Tibial nerve (tissue), 4 donors: ENCODE results near the gene PRRT1B. TPM values are rescaled to one million over a fixed set of nuclear protein-coding genes. Genes with fewer than 3 reads are reported as not detected.

ENCODE experiments used
- DNase-seq, 2 donors: peaks; one replicate each; pipeline ENCODE4 v3.0.0-alpha.2; 2019; ENCODE audit warnings: low spot score in 2 of 2
- H3K27ac ChIP-seq, 4 donors: fragments of 200-600 bp; sonication (generic) in 3 of 4; one replicate each; pipeline ENCODE4 v1.5.1; 2017 to 2019; ENCODE audit warnings: mild to moderate bottlenecking in 1 of 4
- H3K27me3 ChIP-seq, 2 donors: fragments of 200-600 bp; sonication (generic) in 1 of 2; one replicate each; pipeline versions ENCODE4 v1.5.1 to v1.6.0; 2017 to 2019
- H3K36me3 ChIP-seq, 3 donors: fragments of 200-600 bp; sonication (generic); one replicate each; pipeline ENCODE4 v1.5.1; 2018 to 2019
- H3K4me1 ChIP-seq, 4 donors: fragments of 200-600 bp; sonication (generic) in 3 of 4; one replicate each; pipeline ENCODE4 v1.5.1; 2017 to 2019
- H3K4me3 ChIP-seq, 4 donors: fragments of 200-600 bp; sonication (generic) in 3 of 4; one replicate each; pipeline ENCODE4 v1.5.1; 2017 to 2019; ENCODE audit warnings: mild to moderate bottlenecking in 1 of 4, moderate library complexity in 1 of 4
- H3K9me3 ChIP-seq, 4 donors: fragments of 200-600 bp; sonication (generic) in 3 of 4; one replicate each; pipeline ENCODE4 v1.5.1; 2017 to 2019
- EP300 ChIP-seq, 2 donors: sonication (generic); formaldehyde crosslinking; IDR thresholded peaks; one replicate each; pipeline ENCODE4 v1.6.1; 2017; ENCODE audit warnings: antibody characterized with exemption in 2 of 2, mild to moderate bottlenecking in 1 of 2
- POLR2A ChIP-seq, 2 donors: fragments of 450-650 bp; IDR thresholded peaks; one replicate each; pipeline ENCODE4 v1.6.1; 2017; ENCODE audit warnings: antibody characterized with exemption in 2 of 2, mild to moderate bottlenecking in 2 of 2, moderate library complexity in 2 of 2
- WGBS, 2 donors: methylation state at CpG; one replicate each; pipeline ENCODE4 v1.1.5; 2018; 5-methylcytosine and 5-hydroxymethylcytosine counted together
- total RNA-seq, 4 donors: library from RNA; depleted of rRNA; stranded (reverse); fragments of >200 nt; gene quantifications; one replicate each; pipeline ENCODE4 v1.1.0, GENCODE V29; 2016
- TF ChIP-seq, protein P1 (sequence below), 5 experiments: fragments of 200-600 bp in 3 of 5; fragments of 450-650 bp in 2 of 5; sonication (generic) in 3 of 5; IDR thresholded peaks; one replicate each; pipeline ENCODE4 v1.5.1; 2016 to 2019; ENCODE audit warnings: antibody characterized with exemption in 5 of 5, mild to moderate bottlenecking in 3 of 5, moderate library complexity in 2 of 5

The PRRT1B gene
- total RNA-seq, 4 donors from 2014 or later: not detected

DNA sequence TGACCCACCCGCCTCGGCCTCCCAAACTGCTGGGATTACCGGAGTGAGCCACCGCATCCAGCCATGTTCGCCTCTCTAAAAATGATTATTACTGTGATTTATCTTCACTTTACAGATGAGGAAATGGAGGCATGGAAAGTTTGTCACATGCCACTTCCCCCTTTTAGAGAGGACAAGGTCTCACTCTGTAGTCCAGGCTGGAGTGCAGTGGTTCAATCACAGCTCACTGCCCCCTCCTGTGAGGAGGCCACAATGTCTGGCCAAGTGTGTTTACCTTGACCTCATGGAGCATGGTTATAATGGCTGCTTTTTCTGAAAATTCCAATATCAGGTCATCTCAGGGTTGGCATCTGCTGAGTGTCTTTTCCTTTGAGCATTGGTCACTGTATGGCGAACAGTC lies 6.7 kb downstream of the PRRT1B start:
- no peak overlapping the region for H3K4me3 ChIP-seq
- H3K36me3 ChIP-seq: no peaks in the 10 kb centered on the region
- peaks cover 0 to 2% (median 0%) of the 10 kb centered on the region in 4 donors for H3K4me1 ChIP-seq
- 67 to 88% methylated on average over 6 of the region's 6 CpGs for WGBS, 2 donors
- TF ChIP-seq EP300 (IDR thresholded peaks at IDR 0.05) (no peak), POLR2A (IDR thresholded peaks at IDR 0.05) (no peak)
- TF ChIP-seq, protein P1, sequence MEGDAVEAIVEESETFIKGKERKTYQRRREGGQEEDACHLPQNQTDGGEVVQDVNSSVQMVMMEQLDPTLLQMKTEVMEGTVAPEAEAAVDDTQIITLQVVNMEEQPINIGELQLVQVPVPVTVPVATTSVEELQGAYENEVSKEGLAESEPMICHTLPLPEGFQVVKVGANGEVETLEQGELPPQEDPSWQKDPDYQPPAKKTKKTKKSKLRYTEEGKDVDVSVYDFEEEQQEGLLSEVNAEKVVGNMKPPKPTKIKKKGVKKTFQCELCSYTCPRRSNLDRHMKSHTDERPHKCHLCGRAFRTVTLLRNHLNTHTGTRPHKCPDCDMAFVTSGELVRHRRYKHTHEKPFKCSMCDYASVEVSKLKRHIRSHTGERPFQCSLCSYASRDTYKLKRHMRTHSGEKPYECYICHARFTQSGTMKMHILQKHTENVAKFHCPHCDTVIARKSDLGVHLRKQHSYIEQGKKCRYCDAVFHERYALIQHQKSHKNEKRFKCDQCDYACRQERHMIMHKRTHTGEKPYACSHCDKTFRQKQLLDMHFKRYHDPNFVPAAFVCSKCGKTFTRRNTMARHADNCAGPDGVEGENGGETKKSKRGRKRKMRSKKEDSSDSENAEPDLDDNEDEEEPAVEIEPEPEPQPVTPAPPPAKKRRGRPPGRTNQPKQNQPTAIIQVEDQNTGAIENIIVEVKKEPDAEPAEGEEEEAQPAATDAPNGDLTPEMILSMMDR (IDR thresholded peaks at IDR 0.05): no peak
- peaks cover 0 to 80% of the 10 kb centered on the region in 2 donors for H3K27me3 ChIP-seq
- H3K27ac ChIP-seq: no peak overlapping the region
- H3K9me3 ChIP-seq: peaks cover 0 to 5% (median 0%) of the 10 kb centered on the region in 4 donors
- DNase-seq: no peak

DNA sequence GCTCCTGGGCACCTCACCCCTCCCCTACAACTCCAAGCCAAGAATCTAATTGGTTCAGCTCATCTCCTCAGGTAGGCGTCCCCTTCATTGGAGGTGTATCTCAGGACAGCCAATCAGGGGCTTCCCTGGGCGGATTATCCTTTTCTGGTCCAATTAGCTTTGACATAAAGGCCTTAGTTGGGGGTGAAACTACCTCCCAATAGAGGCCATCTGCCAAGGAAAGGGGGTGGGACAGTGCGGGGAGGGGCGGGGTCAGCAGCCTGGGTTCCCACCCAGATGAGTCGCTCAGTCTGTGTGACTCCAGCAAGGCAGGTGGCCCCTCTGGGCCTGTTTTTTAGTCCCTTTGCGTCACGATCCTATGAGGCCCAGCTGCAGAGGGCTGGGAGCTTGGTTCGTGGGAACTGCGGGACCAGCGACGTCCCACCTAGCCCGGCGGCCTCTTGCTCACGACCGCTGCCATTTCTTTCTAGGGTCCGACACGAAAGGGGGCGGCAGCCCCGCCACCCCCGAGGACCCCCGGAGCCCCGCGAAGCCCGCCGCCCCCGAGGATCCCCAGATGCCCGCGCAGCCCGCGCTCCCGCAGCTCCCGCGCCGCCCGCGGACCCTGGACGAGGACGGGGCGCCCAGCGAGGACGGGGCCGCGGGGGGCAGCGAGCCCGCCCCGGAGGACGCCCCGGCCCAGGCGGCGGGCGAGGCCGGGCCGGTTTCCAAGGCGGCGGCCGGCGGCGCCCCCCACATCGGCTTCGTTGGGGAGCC lies 8.9 kb downstream of the PRRT1B start:
- H3K4me3 ChIP-seq: no peak overlapping the region
- no peaks in the 10 kb centered on the region for H3K4me1 ChIP-seq
- 49 to 74% methylated on average over 11 to 13 of the region's 60 CpGs for WGBS, 2 donors
- peaks cover 0 to 10% (median 0%) of the 10 kb centered on the region in 3 donors for H3K36me3 ChIP-seq
- H3K27ac ChIP-seq: no peak overlapping the region
- H3K9me3 ChIP-seq: peaks cover 0 to 5% (median 0%) of the 10 kb centered on the region in 4 donors
- peaks cover 0 to 57% of the 10 kb centered on the region in 2 donors for H3K27me3 ChIP-seq
- TF ChIP-seq EP300 (IDR thresholded peaks at IDR 0.05) (no peak), POLR2A (IDR thresholded peaks at IDR 0.05) (no peak)
- TF ChIP-seq, protein P1 (IDR thresholded peaks at IDR 0.05): no peak
- DNase-seq: no peak

DNA sequence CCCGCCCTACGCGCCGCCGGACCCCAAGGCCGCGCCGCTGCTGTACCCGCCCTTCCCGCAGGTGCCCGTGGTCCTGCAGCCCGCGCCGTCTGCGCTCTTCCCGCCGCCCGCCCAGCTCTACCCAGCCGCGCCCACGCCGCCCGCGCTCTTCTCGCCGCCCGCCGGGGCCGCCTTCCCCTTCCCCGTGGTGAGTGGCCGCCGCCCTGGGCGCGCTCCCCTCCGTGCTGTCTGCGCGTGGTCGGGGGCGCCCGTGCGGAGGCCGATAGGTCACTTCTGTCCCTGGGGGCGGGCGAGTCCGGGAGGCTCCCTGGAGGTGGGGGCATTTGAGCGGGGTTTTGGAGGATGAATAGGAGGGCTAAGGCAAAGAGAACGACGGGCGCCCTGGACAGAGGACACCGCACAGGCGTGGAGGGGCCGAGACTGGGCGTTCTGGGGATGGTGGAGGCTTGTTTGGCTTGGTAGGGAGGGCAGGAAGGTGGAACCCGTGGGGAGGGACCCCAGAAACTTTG lies 9.6 kb downstream of the PRRT1B start:
- peaks cover 0 to 10% (median 0%) of the 10 kb centered on the region in 3 donors for H3K36me3 ChIP-seq
- no peak overlapping the region for H3K27ac ChIP-seq
- no peaks in the 10 kb centered on the region for H3K4me1 ChIP-seq
- 38 to 40% methylated on average over 26 to 33 of the region's 54 CpGs for WGBS, 2 donors
- H3K27me3 ChIP-seq: peaks cover 0 to 51% of the 10 kb centered on the region in 2 donors
- H3K4me3 ChIP-seq: no peak overlapping the region
- DNase-seq: no peak
- TF ChIP-seq POLR2A (IDR thresholded peaks at IDR 0.05): no peak
- TF ChIP-seq EP300 (IDR thresholded peaks at IDR 0.05): no peak
- TF ChIP-seq, protein P1 (IDR thresholded peaks at IDR 0.05): no peak
- peaks cover 0 to 11% (median 0%) of the 10 kb centered on the region in 4 donors for H3K9me3 ChIP-seq

- TF ChIP-seq, protein P1 (IDR thresholded peaks at IDR 0.05): no peak
- TF ChIP-seq EP300 (IDR thresholded peaks at IDR 0.05): no peak
- no peak for TF ChIP-seq POLR2A (IDR thresholded peaks at IDR 0.05)
- Histone ChIP-seq H3K27me3 (peaks cover 0 to 51% of the 10 kb centered on the region in 2 donors), H3K36me3 (peaks cover 0 to 10% (median 0%) of the 10 kb centered on the region in 3 donors), H3K9me3 (peaks cover 0 to 22% (median 3%) of the 10 kb centered on the region in 4 donors), H3K27ac (no peak overlapping the region), H3K4me3 (no peak overlapping the region), H3K4me1 (no peaks in the 10 kb centered on the region)
- WGBS, 2 donors: 82 to 88% methylated on average over 15 of the region's 15 CpGs
- DNase-seq: no peak
Measured at GRCh38 chr9:131555841-131556673, 10.7 kb downstream of the PRRT1B start.
